Neural crest cell (in vitro differentiated cells): Measurements from ENCODE around the gene NEMP1. TPM values are rescaled to one million over a fixed set of nuclear protein-coding genes. Genes with fewer than 3 reads are reported as not detected.
"Not testable (repeated sequence)": the region's sequence is repeated elsewhere in the genome, so short reads cannot be mapped to it uniquely, and the experiment has no call there.

Experiments
- DNase-seq: peaks from one replicate; pipeline ENCODE4 v3.0.0; 2021; ENCODE audit warnings: low read depth, mixed read lengths, low spot score
- H3K27ac Mint-ChIP-seq: one replicate; pipeline ENCODE4 v1.8.0; 2021; ENCODE audit warnings: mild to moderate bottlenecking, mixed read lengths; ENCODE audit not compliant: unreplicated experiment
- H3K27me3 Mint-ChIP-seq: 2 replicates; pipeline ENCODE4 v1.8.0; 2021; ENCODE audit warnings: low read depth, mild to moderate bottlenecking, mixed read lengths
- H3K36me3 Mint-ChIP-seq: 2 replicates; pipeline ENCODE4 v1.8.0; 2021; ENCODE audit warnings: low read depth, mild to moderate bottlenecking, mixed read lengths
- H3K4me1 Mint-ChIP-seq: 2 replicates; pipeline ENCODE4 v1.8.0; 2021; ENCODE audit warnings: mixed read lengths
- H3K4me3 Mint-ChIP-seq: one replicate; pipeline ENCODE4 v1.8.0; 2021; ENCODE audit warnings: mild to moderate bottlenecking, mixed read lengths
- H3K9me3 Mint-ChIP-seq: 2 replicates; pipeline ENCODE4 v1.8.0; 2021; ENCODE audit warnings: mixed read lengths
- CTCF ChIP-seq: fragments of 200-600 bp; sonication (generic); conservative IDR thresholded peaks from 2 replicates; pipeline ENCODE4 v1.5.0; 2021; ENCODE audit warnings: antibody characterized with exemption, mild to moderate bottlenecking
- total RNA-seq: library from RNA; stranded (reverse); gene quantifications from 2 replicates; pipeline ENCODE4 v1.2.1, GENCODE V29; 2021

The NEMP1 gene
- total RNA-seq, 1 donor from 2014 or later = 49.6 TPM

DNA sequence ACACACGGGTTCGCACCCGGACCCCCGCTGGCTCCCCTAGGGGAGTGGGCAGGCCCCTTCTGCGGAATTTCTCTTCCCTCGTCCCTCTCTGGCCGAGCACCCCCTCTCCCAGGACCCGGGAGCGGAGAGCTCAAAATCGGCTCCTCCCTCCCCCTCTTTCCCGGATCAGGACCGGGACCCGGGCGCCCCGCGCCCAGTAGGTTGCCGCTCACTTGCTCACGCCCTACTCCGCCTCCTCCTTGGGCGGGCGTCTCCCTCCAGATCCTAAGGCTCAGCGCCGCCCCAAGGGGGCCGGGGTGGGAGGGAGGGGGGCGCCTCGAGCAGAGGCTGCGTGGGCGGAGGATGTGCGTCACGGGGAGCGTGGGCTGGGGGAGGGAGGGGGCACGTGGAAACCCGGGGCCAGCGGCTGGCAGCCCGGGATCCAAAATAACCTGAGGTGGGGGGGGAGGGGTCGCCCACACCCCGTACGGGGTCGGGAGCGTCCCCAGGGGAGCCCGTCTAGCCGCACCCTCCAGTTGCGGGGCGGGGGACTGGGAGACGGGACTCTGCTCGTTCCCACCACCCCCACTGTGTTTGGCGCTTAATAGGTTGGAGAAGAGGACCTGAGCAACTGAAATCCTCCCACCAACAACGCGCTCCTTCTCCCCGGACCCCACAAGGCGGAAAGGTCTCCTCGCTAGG lies 8.6 kb upstream of the NEMP1 start:
- Mint-ChIP-seq H3K4me3 (peak overlapping the region; percentile 95), H3K9me3 (no peaks in the 10 kb centered on the region), H3K36me3 (peaks cover 5% of the 10 kb centered on the region), H3K27ac (peak overlapping the region; percentile 97), H3K27me3 (no peaks in the 10 kb centered on the region), H3K4me1 (peaks cover 58% of the 10 kb centered on the region)
- TF ChIP-seq CTCF = no peak
- no peak for DNase-seq

GRCh38 chr12:57086493-57087009 lies 8.0 kb upstream of the NEMP1 start:
- peak; percentile 45 for TF ChIP-seq CTCF
- Mint-ChIP-seq H3K4me1 (peaks cover 52% of the 10 kb centered on the region), H3K36me3 (peaks cover 2% of the 10 kb centered on the region), H3K4me3 (peak overlapping the region; percentile 90), H3K9me3 (no peaks in the 10 kb centered on the region), H3K27ac (peak overlapping the region; percentile 74), H3K27me3 (no peaks in the 10 kb centered on the region)
- DNase-seq = no peak

- Mint-ChIP-seq H3K27ac (peak overlapping the region; percentile 92), H3K4me3 (peak overlapping the region; percentile 90), H3K9me3 (no peaks in the 10 kb centered on the region), H3K4me1 (peaks cover 49% of the 10 kb centered on the region), H3K36me3 (peaks cover 2% of the 10 kb centered on the region), H3K27me3 (no peaks in the 10 kb centered on the region)
- DNase-seq = no peak
- TF ChIP-seq CTCF = no peak
Measured at GRCh38 chr12:57085999-57086492, 7.5 kb upstream of the NEMP1 start.

GRCh38 chr12:57080855-57081254 lies 2.3 kb upstream of the NEMP1 start:
- Mint-ChIP-seq H3K4me1 (peaks cover 35% of the 10 kb centered on the region), H3K9me3 (no peaks in the 10 kb centered on the region), H3K4me3 (peak overlapping the region; percentile 38), H3K36me3 (peaks cover 2% of the 10 kb centered on the region), H3K27ac (no peak overlapping the region), H3K27me3 (no peaks in the 10 kb centered on the region)
- TF ChIP-seq CTCF = no peak
- no peak for DNase-seq

- H3K36me3 Mint-ChIP-seq = peaks cover 2% of the 10 kb centered on the region
- no peak for TF ChIP-seq CTCF
- H3K27me3 Mint-ChIP-seq = no peaks in the 10 kb centered on the region
- H3K27ac Mint-ChIP-seq = no peak overlapping the region
- peak overlapping the region; percentile 27 for H3K4me3 Mint-ChIP-seq
- H3K9me3 Mint-ChIP-seq = no peaks in the 10 kb centered on the region
- H3K4me1 Mint-ChIP-seq = peaks cover 24% of the 10 kb centered on the region
- no peak for DNase-seq
Measured at GRCh38 chr12:57079821-57080220, 1.2 kb upstream of the NEMP1 start.

DNA sequence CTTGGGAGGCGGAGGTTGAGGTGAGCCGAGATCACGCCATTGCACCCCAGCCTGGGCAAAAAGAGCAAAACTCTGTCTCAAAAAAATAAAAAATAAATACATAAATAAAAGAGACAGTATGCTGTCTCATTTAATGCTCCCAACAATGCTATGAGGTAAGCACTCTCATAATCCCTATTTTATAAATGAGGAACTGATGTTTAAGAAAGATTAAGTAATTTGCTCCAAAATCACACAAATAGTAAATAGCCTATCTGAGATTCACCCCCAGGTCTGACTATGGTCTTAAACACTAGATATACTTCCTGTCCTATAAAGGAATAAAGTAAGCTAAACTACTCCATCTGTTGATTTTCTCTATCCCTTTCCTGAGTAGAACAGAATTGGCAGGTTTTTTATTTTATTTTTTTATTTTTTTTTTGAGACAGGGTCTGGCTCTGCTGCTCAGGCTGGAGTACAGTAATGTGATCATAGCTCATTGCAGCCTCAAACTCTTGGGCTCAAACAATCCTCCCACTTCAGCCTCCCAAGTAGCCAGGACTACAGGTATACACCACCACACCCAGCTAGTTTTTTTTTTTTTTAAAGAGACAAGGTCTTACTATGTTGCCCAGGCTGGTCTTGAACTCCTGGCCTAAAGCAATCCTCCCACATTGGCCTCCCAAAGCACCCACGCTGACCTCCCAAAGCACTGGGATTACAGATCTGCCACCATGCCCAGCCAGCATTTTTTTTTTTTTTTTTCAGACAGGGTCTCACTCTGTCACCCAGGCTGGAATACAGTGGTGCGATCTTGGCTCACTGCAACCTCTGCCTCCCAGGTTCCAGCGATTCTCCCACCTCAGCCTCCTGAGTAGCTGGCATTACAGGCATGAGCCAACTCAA lies 4.8 kb downstream of the NEMP1 start:
- H3K9me3 Mint-ChIP-seq, H3K27ac Mint-ChIP-seq, H3K27me3 Mint-ChIP-seq, H3K36me3 Mint-ChIP-seq, DNase-seq: not testable (repeated sequence)
- peaks cover 18% of the 10 kb centered on the region for H3K4me1 Mint-ChIP-seq
- H3K4me3 Mint-ChIP-seq = peak overlapping the region; percentile 9
